ENCODE results near the gene TMCC3.

TMCC3 gene

GRCh38 chr12:94636462-94637085 is 13.8 kb downstream of the TMCC3 start:
- H3K4me1 ChIP-seq (ENCODE audit: insufficient read depth, insufficient read length): no peaks in the 10 kb centered on the region
- H3K27me3 ChIP-seq (ENCODE audit: insufficient read depth, insufficient read length): no peaks in the 10 kb centered on the region
- no peak overlapping the region for H3K4me3 ChIP-seq (ENCODE audit: insufficient read length, low read depth)
- DNase-seq (ENCODE audit: low read depth, low spot score): no peak
- no peaks in the 10 kb centered on the region for H3K9me3 ChIP-seq (ENCODE audit: insufficient read depth, low read length)
- H3K9ac ChIP-seq (ENCODE audit: insufficient read length, low read depth): no peak overlapping the region
- no peak for TF ChIP-seq ZNF274 (IDR thresholded peaks at IDR 0.05; ENCODE audit: low read depth, low read length)
- TF ChIP-seq SUZ12 (IDR thresholded peaks at IDR 0.05; ENCODE audit: extremely low read depth, insufficient read depth, insufficient read length): no peak
- no peak for TF ChIP-seq YY1 (IDR thresholded peaks at IDR 0.05; ENCODE audit: insufficient read depth, insufficient read length)
- no peaks in the 10 kb centered on the region for H3K36me3 ChIP-seq (ENCODE audit: insufficient read depth, insufficient read length, low read length)

- DNase-seq (ENCODE audit: low read depth, low spot score): no peak
- H3K36me3 ChIP-seq (ENCODE audit: insufficient read depth, insufficient read length, low read length): no peaks in the 10 kb centered on the region
- H3K9ac ChIP-seq (ENCODE audit: insufficient read length, low read depth): no peak overlapping the region
- no peaks in the 10 kb centered on the region for H3K4me1 ChIP-seq (ENCODE audit: insufficient read depth, insufficient read length)
- H3K4me3 ChIP-seq (ENCODE audit: insufficient read length, low read depth): no peak overlapping the region
- no peaks in the 10 kb centered on the region for H3K9me3 ChIP-seq (ENCODE audit: insufficient read depth, low read length)
- H3K27me3 ChIP-seq (ENCODE audit: insufficient read depth, insufficient read length): no peaks in the 10 kb centered on the region
- no peak for TF ChIP-seq YY1 (IDR thresholded peaks at IDR 0.05; ENCODE audit: insufficient read depth, insufficient read length)
These were observed 15.6 kb downstream of the TMCC3 start for GRCh38 chr12:94634717-94635116.

GRCh38 chr12:94633401-94633800 is 17.0 kb downstream of the TMCC3 start:
- Histone ChIP-seq H3K36me3 (ENCODE audit: insufficient read depth, insufficient read length, low read length) (no peaks in the 10 kb centered on the region), H3K27me3 (ENCODE audit: insufficient read depth, insufficient read length) (no peaks in the 10 kb centered on the region), H3K9ac (ENCODE audit: insufficient read length, low read depth) (no peak overlapping the region), H3K4me1 (ENCODE audit: insufficient read depth, insufficient read length) (no peaks in the 10 kb centered on the region), H3K4me3 (ENCODE audit: insufficient read length, low read depth) (no peak overlapping the region), H3K9me3 (ENCODE audit: insufficient read depth, low read length) (no peaks in the 10 kb centered on the region)
- TF ChIP-seq ZNF274 (IDR thresholded peaks at IDR 0.05; ENCODE audit: low read depth, low read length) (no peak), YY1 (IDR thresholded peaks at IDR 0.05; ENCODE audit: insufficient read depth, insufficient read length) (no peak), SUZ12 (IDR thresholded peaks at IDR 0.05; ENCODE audit: extremely low read depth, insufficient read depth, insufficient read length) (no peak)
- DNase-seq (ENCODE audit: low read depth, low spot score): no peak

GRCh38 chr12:94631058-94631457 is 19.3 kb downstream of the TMCC3 start:
- no peak for TF ChIP-seq SUZ12 (IDR thresholded peaks at IDR 0.05; ENCODE audit: extremely low read depth, insufficient read depth, insufficient read length)
- no peak for TF ChIP-seq ZNF274 (IDR thresholded peaks at IDR 0.05; ENCODE audit: low read depth, low read length)
- TF ChIP-seq YY1 (IDR thresholded peaks at IDR 0.05; ENCODE audit: insufficient read depth, insufficient read length): no peak
- Histone ChIP-seq H3K4me3 (ENCODE audit: insufficient read length, low read depth) (no peak overlapping the region), H3K36me3 (ENCODE audit: insufficient read depth, insufficient read length, low read length) (no peaks in the 10 kb centered on the region), H3K27me3 (ENCODE audit: insufficient read depth, insufficient read length) (no peaks in the 10 kb centered on the region), H3K9me3 (ENCODE audit: insufficient read depth, low read length) (no peaks in the 10 kb centered on the region), H3K4me1 (ENCODE audit: insufficient read depth, insufficient read length) (no peaks in the 10 kb centered on the region), H3K9ac (ENCODE audit: insufficient read length, low read depth) (no peak overlapping the region)
- DNase-seq (ENCODE audit: low read depth, low spot score): no peak

GRCh38 chr12:94628819-94629472 is 21.4 kb downstream of the TMCC3 start:
- TF ChIP-seq SUZ12 (IDR thresholded peaks at IDR 0.05; ENCODE audit: extremely low read depth, insufficient read depth, insufficient read length): no peak
- no peak for TF ChIP-seq ZNF274 (IDR thresholded peaks at IDR 0.05; ENCODE audit: low read depth, low read length)
- no peak for TF ChIP-seq YY1 (IDR thresholded peaks at IDR 0.05; ENCODE audit: insufficient read depth, insufficient read length)
- no peak for DNase-seq (ENCODE audit: low read depth, low spot score)
- no peak overlapping the region for H3K4me3 ChIP-seq (ENCODE audit: insufficient read length, low read depth)
- H3K36me3 ChIP-seq (ENCODE audit: insufficient read depth, insufficient read length, low read length): no peaks in the 10 kb centered on the region
- no peak overlapping the region for H3K9ac ChIP-seq (ENCODE audit: insufficient read length, low read depth)
- no peaks in the 10 kb centered on the region for H3K27me3 ChIP-seq (ENCODE audit: insufficient read depth, insufficient read length)
- H3K4me1 ChIP-seq (ENCODE audit: insufficient read depth, insufficient read length): no peaks in the 10 kb centered on the region
- no peaks in the 10 kb centered on the region for H3K9me3 ChIP-seq (ENCODE audit: insufficient read depth, low read length)

- H3K4me1 ChIP-seq (ENCODE audit: insufficient read depth, insufficient read length): no peaks in the 10 kb centered on the region
- DNase-seq (ENCODE audit: low read depth, low spot score): no peak
- H3K4me3 ChIP-seq (ENCODE audit: insufficient read length, low read depth): no peak overlapping the region
- TF ChIP-seq ZNF274 (IDR thresholded peaks at IDR 0.05; ENCODE audit: low read depth, low read length) (no peak), SUZ12 (IDR thresholded peaks at IDR 0.05; ENCODE audit: extremely low read depth, insufficient read depth, insufficient read length) (no peak), YY1 (IDR thresholded peaks at IDR 0.05; ENCODE audit: insufficient read depth, insufficient read length) (no peak)
- no peaks in the 10 kb centered on the region for H3K9me3 ChIP-seq (ENCODE audit: insufficient read depth, low read length)
- H3K9ac ChIP-seq (ENCODE audit: insufficient read length, low read depth): no peak overlapping the region
- H3K36me3 ChIP-seq (ENCODE audit: insufficient read depth, insufficient read length, low read length): no peaks in the 10 kb centered on the region
- H3K27me3 ChIP-seq (ENCODE audit: insufficient read depth, insufficient read length): no peaks in the 10 kb centered on the region
These were observed 22.0 kb downstream of the TMCC3 start for GRCh38 chr12:94628369-94628768.

- Histone ChIP-seq H3K36me3 (ENCODE audit: insufficient read depth, insufficient read length, low read length) (no peaks in the 10 kb centered on the region), H3K27me3 (ENCODE audit: insufficient read depth, insufficient read length) (no peaks in the 10 kb centered on the region), H3K9ac (ENCODE audit: insufficient read length, low read depth) (no peak overlapping the region), H3K4me1 (ENCODE audit: insufficient read depth, insufficient read length) (no peaks in the 10 kb centered on the region), H3K9me3 (ENCODE audit: insufficient read depth, low read length) (no peaks in the 10 kb centered on the region), H3K4me3 (ENCODE audit: insufficient read length, low read depth) (no peak overlapping the region)
- DNase-seq (ENCODE audit: low read depth, low spot score): no peak
- no peak for TF ChIP-seq YY1 (IDR thresholded peaks at IDR 0.05; ENCODE audit: insufficient read depth, insufficient read length)
- TF ChIP-seq ZNF274 (IDR thresholded peaks at IDR 0.05; ENCODE audit: low read depth, low read length): no peak
- no peak for TF ChIP-seq SUZ12 (IDR thresholded peaks at IDR 0.05; ENCODE audit: extremely low read depth, insufficient read depth, insufficient read length)
These were observed 24.8 kb downstream of the TMCC3 start for GRCh38 chr12:94625531-94625930.

Data from NT2/D1 (cell line).